ENCODE data around the gene DSG1. TPM values are rescaled to one million over a fixed set of nuclear protein-coding genes. Genes with fewer than 3 reads are reported as not detected.
A peak's percentile ranks its signal among the peaks of the same experiment; 100 is the strongest.

The DSG1 gene
- total RNA-seq, 1 donor from 2014 or later: 4.8 TPM

- Mint-ChIP-seq H3K9me3 (peaks cover 15% of the 10 kb centered on the region), H3K27ac (no peak overlapping the region), H3K36me3 (no peaks in the 10 kb centered on the region), H3K4me3 (no peak overlapping the region), H3K27me3 (no peaks in the 10 kb centered on the region), H3K4me1 (ENCODE audit: unreplicated experiment) (peaks cover 5% of the 10 kb centered on the region)
- no peak for DNase-seq (ENCODE audit: extremely low spot score, unreplicated experiment)
- no peak for TF ChIP-seq CTCF (conservative IDR thresholded peaks at IDR 0.05)
Measured at GRCh38 chr18:31291688-31292087, 26.3 kb upstream of the DSG1 start.

- H3K4me3 Mint-ChIP-seq: peak overlapping the region; percentile 34
- no peaks in the 10 kb centered on the region for H3K27me3 Mint-ChIP-seq
- H3K36me3 Mint-ChIP-seq: no peaks in the 10 kb centered on the region
- peaks cover 15% of the 10 kb centered on the region for H3K9me3 Mint-ChIP-seq
- peak overlapping the region; percentile 71 for H3K27ac Mint-ChIP-seq
- H3K4me1 Mint-ChIP-seq (ENCODE audit: unreplicated experiment): peaks cover 5% of the 10 kb centered on the region
- no peak for DNase-seq (ENCODE audit: extremely low spot score, unreplicated experiment)
- no peak for TF ChIP-seq CTCF (conservative IDR thresholded peaks at IDR 0.05)
Measured at GRCh38 chr18:31294199-31294747, 23.7 kb upstream of the DSG1 start.

GRCh38 chr18:31297248-31297647, 20.7 kb upstream of the DSG1 start:
- TF ChIP-seq CTCF (conservative IDR thresholded peaks at IDR 0.05): no peak
- H3K9me3 Mint-ChIP-seq: peaks cover 5% of the 10 kb centered on the region
- H3K4me1 Mint-ChIP-seq (ENCODE audit: unreplicated experiment): peaks cover 5% of the 10 kb centered on the region
- H3K36me3 Mint-ChIP-seq: no peaks in the 10 kb centered on the region
- no peaks in the 10 kb centered on the region for H3K27me3 Mint-ChIP-seq
- H3K27ac Mint-ChIP-seq: no peak overlapping the region
- no peak overlapping the region for H3K4me3 Mint-ChIP-seq
- DNase-seq (ENCODE audit: extremely low spot score, unreplicated experiment): no peak

- no peak for DNase-seq (ENCODE audit: extremely low spot score, unreplicated experiment)
- Mint-ChIP-seq H3K4me3 (no peak overlapping the region), H3K27ac (peak overlapping the region; percentile 37)
Measured at GRCh38 chr18:31301201-31301655, 16.7 kb upstream of the DSG1 start.

GRCh38 chr18:31302991-31303390, 15.0 kb upstream of the DSG1 start:
- no peaks in the 10 kb centered on the region for H3K27me3 Mint-ChIP-seq
- no peaks in the 10 kb centered on the region for H3K4me1 Mint-ChIP-seq (ENCODE audit: unreplicated experiment)
- TF ChIP-seq CTCF (conservative IDR thresholded peaks at IDR 0.05): no peak
- no peaks in the 10 kb centered on the region for H3K36me3 Mint-ChIP-seq
- H3K9me3 Mint-ChIP-seq: no peaks in the 10 kb centered on the region
- H3K27ac Mint-ChIP-seq: no peak overlapping the region
- no peak for DNase-seq (ENCODE audit: extremely low spot score, unreplicated experiment)
- no peak overlapping the region for H3K4me3 Mint-ChIP-seq

More at GRCh38 chr18:31301201-31301655, 16.7 kb upstream of the DSG1 start:
- H3K27me3 Mint-ChIP-seq: no peaks in the 10 kb centered on the region
- no peak for TF ChIP-seq CTCF (conservative IDR thresholded peaks at IDR 0.05)
- no peaks in the 10 kb centered on the region for H3K9me3 Mint-ChIP-seq
- H3K36me3 Mint-ChIP-seq: no peaks in the 10 kb centered on the region
- no peaks in the 10 kb centered on the region for H3K4me1 Mint-ChIP-seq (ENCODE audit: unreplicated experiment)

- H3K9me3 Mint-ChIP-seq: no peaks in the 10 kb centered on the region
- no peak overlapping the region for H3K27ac Mint-ChIP-seq
- H3K27me3 Mint-ChIP-seq: no peaks in the 10 kb centered on the region
- no peak for DNase-seq (ENCODE audit: extremely low spot score, unreplicated experiment)
- H3K4me1 Mint-ChIP-seq (ENCODE audit: unreplicated experiment): no peaks in the 10 kb centered on the region
- no peak for TF ChIP-seq CTCF (conservative IDR thresholded peaks at IDR 0.05)
- no peaks in the 10 kb centered on the region for H3K36me3 Mint-ChIP-seq
- no peak overlapping the region for H3K4me3 Mint-ChIP-seq
Measured at GRCh38 chr18:31303771-31304170, 14.2 kb upstream of the DSG1 start.

Measured in type B pancreatic cell (in vitro differentiated cells).